CD4-positive, alpha-beta T cell (primary cell): Measurements from ENCODE around the gene ARHGAP26. TPM values are rescaled to one million over a fixed set of nuclear protein-coding genes. Genes with fewer than 3 reads are reported as not detected.

Source experiments
- ATAC-seq: fragments of 200-7000 bp; cut with Tn5 transposase; one replicate; pipeline ENCODE4 v1.10.0; 2022; ENCODE audit warnings: mild to moderate bottlenecking; ENCODE audit not compliant: poor library complexity
- CTCF ChIA-PET: fragments of 350-600 bp; sonication (Branson Sonifier 250); formaldehyde crosslinking; loops from one replicate; lab custom pipeline; 2021; ENCODE audit warnings: antibody characterized with exemption, inconsistent platforms; lab: Charles Lee
- POLR2A ChIA-PET: fragments of 350-600 bp; sonication (Branson Sonifier 250); formaldehyde crosslinking; loops from one replicate; lab custom pipeline; 2021; ENCODE audit warnings: antibody characterized with exemption, inconsistent platforms; lab: Charles Lee
- DNase-seq, 14 experiments: peaks; one replicate each; pipeline ENCODE4 v3.0.0-alpha.2; 2013 to 2020; ENCODE audit warnings: mixed read lengths in 2 of 14
- H3K27ac ChIP-seq, 2 donors: one replicate each; pipeline versions ENCODE4 v1.5.1 to v1.7.0; 2013; ENCODE audit warnings: low read length in 2 of 2, low read depth in 1 of 2, mild to moderate bottlenecking in 1 of 2
- H3K27me3 ChIP-seq, 2 experiments: 1 replicate in 1 of 2; 2 replicates in 1 of 2; pipeline versions ENCODE4 v1.6.1 to v1.7.0; 2013; ENCODE audit warnings: low read length in 2 of 2, control low read depth in 1 of 2, mild to moderate bottlenecking in 1 of 2, moderate library complexity in 1 of 2; ENCODE audit not compliant: insufficient read depth in 2 of 2, control insufficient read depth in 1 of 2
- H3K36me3 ChIP-seq: one replicate; pipeline ENCODE4 v1.6.1; 2013; ENCODE audit warnings: low read length, control low read depth; ENCODE audit not compliant: insufficient read depth
- H3K4me1 ChIP-seq: one replicate; pipeline ENCODE4 v1.6.1; 2013; ENCODE audit warnings: low read length, control low read depth; ENCODE audit not compliant: insufficient read depth
- H3K4me3 ChIP-seq: one replicate; pipeline ENCODE4 v1.5.1; 2013; ENCODE audit warnings: mild to moderate bottlenecking, low read length, moderate library complexity
- H3K9me3 ChIP-seq, 2 experiments: 1 replicate in 1 of 2; 2 replicates in 1 of 2; pipeline versions ENCODE4 v1.6.1 to v1.7.0; 2013; ENCODE audit warnings: low read length in 2 of 2, mild to moderate bottlenecking in 2 of 2, control low read depth in 1 of 2, moderate library complexity in 1 of 2; ENCODE audit not compliant: control insufficient read depth in 1 of 2, insufficient read depth in 1 of 2
- H3K27ac Mint-ChIP-seq: one replicate; pipeline ENCODE4 v1.8.0; 2020; ENCODE audit warnings: mixed read lengths
- H3K27me3 Mint-ChIP-seq: one replicate; pipeline ENCODE4 v1.8.0; 2021; ENCODE audit warnings: mixed read lengths
- H3K36me3 Mint-ChIP-seq: one replicate; pipeline ENCODE4 v1.8.0; 2021; ENCODE audit warnings: low read depth, mixed read lengths
- H3K4me1 Mint-ChIP-seq: one replicate; pipeline ENCODE4 v1.8.0; 2021; ENCODE audit warnings: low read depth, mixed read lengths
- H3K4me3 Mint-ChIP-seq: one replicate; pipeline ENCODE4 v1.8.0; 2020; ENCODE audit warnings: mild to moderate bottlenecking, mixed read lengths
- H3K9me3 Mint-ChIP-seq: one replicate; pipeline ENCODE4 v1.8.0; 2020; ENCODE audit warnings: mixed read lengths
- intact Hi-C, 2 experiments: fragments of 100-400 bp; cut with DNase I in 1 of 2; cut with micrococcal nuclease in 1 of 2; formaldehyde crosslinking; loops; one replicate each; pipeline versions ENCODE4 v1.15.1 to v1.9.0; 2023 to 2025; cut with DNase I, micrococcal nuclease
- total RNA-seq, 174 experiments: library from RNA in 2 of 174; stranded (reverse) in 2 of 174; gene quantifications; one replicate each; pipeline ENCODE4 v1.2.3 and lab custom pipeline; 2021 to 2026
- TF ChIP-seq, protein P1 (sequence below): fragments of 200-600 bp; IDR thresholded peaks from one replicate; pipeline ENCODE4 v1.8.0; 2022; ENCODE audit warnings: antibody characterized with exemption, mild to moderate bottlenecking

The ARHGAP26 gene
- total RNA-seq, 2 experiments from 2014 or later = 24.9 to 27.3 TPM

- Histone ChIP-seq H3K4me1 (no peaks in the 10 kb centered on the region), H3K27ac (no peak overlapping the region), H3K9me3 (no peaks in the 10 kb centered on the region), H3K4me3 (no peak overlapping the region), H3K27me3 (no peaks in the 10 kb centered on the region), H3K36me3 (no peaks in the 10 kb centered on the region)
- intact Hi-C loops = no loop called here
- H3K36me3 Mint-ChIP-seq = peaks cover 23% of the 10 kb centered on the region
- no peaks in the 10 kb centered on the region for H3K9me3 Mint-ChIP-seq
- H3K4me1 Mint-ChIP-seq = no peaks in the 10 kb centered on the region
- no peak overlapping the region for H3K4me3 Mint-ChIP-seq
- no peaks in the 10 kb centered on the region for H3K27me3 Mint-ChIP-seq
- ChIA-PET POLR2A (no interaction called here), CTCF (interaction anchor here (0.6 kb wide), 1 partner anchor 119 kb away, joined by 3 read pairs; no protein-coding TSS in a partner anchor)
- ATAC-seq (no peak), DNase-seq (no peak)
- H3K27ac Mint-ChIP-seq = no peak overlapping the region
- TF ChIP-seq, protein P1, sequence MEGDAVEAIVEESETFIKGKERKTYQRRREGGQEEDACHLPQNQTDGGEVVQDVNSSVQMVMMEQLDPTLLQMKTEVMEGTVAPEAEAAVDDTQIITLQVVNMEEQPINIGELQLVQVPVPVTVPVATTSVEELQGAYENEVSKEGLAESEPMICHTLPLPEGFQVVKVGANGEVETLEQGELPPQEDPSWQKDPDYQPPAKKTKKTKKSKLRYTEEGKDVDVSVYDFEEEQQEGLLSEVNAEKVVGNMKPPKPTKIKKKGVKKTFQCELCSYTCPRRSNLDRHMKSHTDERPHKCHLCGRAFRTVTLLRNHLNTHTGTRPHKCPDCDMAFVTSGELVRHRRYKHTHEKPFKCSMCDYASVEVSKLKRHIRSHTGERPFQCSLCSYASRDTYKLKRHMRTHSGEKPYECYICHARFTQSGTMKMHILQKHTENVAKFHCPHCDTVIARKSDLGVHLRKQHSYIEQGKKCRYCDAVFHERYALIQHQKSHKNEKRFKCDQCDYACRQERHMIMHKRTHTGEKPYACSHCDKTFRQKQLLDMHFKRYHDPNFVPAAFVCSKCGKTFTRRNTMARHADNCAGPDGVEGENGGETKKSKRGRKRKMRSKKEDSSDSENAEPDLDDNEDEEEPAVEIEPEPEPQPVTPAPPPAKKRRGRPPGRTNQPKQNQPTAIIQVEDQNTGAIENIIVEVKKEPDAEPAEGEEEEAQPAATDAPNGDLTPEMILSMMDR = no peak
Measured at GRCh38 chr5:143166090-143166489, 395.9 kb downstream of the ARHGAP26 start.

DNA sequence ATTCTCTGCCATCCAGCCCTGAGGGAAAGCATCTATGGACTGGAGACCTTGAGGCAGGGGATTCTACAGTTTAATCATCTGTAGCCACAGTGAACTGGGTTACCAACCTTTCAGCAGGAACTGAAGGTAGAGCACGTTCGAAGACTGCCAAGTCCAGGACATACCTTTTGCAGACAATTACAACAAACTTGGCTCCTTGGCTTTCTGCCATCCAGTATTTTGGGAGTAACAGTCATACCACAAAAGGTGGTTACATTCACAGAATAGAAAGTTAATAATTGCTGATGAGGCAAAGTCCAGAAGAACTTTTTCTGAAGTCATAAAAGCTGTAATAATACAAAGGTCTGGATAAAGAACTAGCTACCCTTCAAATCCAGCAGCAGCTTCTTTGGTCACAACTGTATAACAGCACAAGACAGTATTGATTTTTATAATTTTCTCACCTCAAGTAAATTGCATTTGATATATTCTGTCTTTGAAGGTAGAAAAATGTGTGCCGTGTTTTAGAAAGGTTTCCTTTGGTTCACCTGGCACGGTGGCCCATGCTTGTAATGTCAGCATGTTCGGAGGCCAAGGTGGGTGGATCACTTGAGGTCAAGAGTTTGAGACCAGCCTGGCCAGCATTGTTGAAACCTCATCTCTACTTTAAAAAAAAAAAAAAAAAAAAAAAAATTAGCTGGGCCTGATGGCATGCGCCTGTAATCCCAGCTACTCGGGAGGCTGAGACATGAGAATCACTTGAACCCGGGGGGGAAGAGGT is 396.7 kb downstream of the ARHGAP26 start:
- Histone ChIP-seq H3K36me3 (no peaks in the 10 kb centered on the region), H3K4me1 (no peaks in the 10 kb centered on the region), H3K27ac (no peak overlapping the region), H3K9me3 (no peaks in the 10 kb centered on the region), H3K27me3 (no peaks in the 10 kb centered on the region), H3K4me3 (no peak overlapping the region)
- no peaks in the 10 kb centered on the region for H3K9me3 Mint-ChIP-seq
- no peak overlapping the region for H3K4me3 Mint-ChIP-seq
- H3K27ac Mint-ChIP-seq = no peak overlapping the region
- no peak for ATAC-seq
- TF ChIP-seq, protein P1 = no peak
- POLR2A ChIA-PET = no interaction called here
- H3K4me1 Mint-ChIP-seq = no peaks in the 10 kb centered on the region
- H3K27me3 Mint-ChIP-seq = no peaks in the 10 kb centered on the region
- CTCF ChIA-PET = interaction anchor here (0.6 kb wide), 1 partner anchor 119 kb away, joined by 3 read pairs; no protein-coding TSS in a partner anchor
- H3K36me3 Mint-ChIP-seq = peaks cover 16% of the 10 kb centered on the region
- no peak for DNase-seq
- intact Hi-C loops = no loop called here

DNA sequence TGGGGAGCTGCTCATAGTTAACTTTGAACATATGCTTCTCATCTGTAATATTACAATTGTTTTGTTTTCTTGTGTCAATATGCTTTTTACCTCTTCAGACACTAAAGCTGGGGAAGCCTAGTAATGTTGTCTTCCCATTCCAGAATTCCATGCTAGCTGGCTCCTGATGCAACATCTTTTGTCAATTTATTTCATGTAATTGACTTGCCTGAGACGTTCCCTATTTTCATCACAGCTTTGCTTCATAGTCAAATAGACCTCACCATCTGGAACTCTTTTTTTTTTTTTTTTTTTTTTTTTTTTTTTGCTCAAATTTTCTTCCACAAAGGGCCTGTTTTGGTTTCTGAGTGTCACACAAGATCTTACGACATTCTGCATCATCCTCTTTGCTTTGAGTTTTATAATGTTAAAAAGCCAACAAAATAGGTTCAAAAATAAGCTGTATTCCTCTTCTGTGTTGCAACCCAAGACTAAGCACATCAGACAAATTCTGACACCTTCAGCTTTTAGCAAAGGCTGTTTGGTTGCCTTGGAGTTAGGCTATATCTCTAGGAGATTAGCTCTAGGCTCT is 398.1 kb downstream of the ARHGAP26 start:
- Mint-ChIP-seq H3K9me3 (no peaks in the 10 kb centered on the region), H3K27me3 (no peaks in the 10 kb centered on the region), H3K36me3 (peaks cover 9% of the 10 kb centered on the region), H3K27ac (no peak overlapping the region), H3K4me3 (no peak overlapping the region), H3K4me1 (no peaks in the 10 kb centered on the region)
- ChIA-PET CTCF (interaction anchor here (0.6 to 0.7 kb wide), 3 partner anchors 198 to 1058 kb away, joined by 3 read pairs; no protein-coding TSS in a partner anchor), POLR2A (interaction anchor here (0.7 kb wide), 1 partner anchor 150 kb away, joined by 4 read pairs; no protein-coding TSS in a partner anchor)
- intact Hi-C loops = no loop called here
- Histone ChIP-seq H3K4me1 (no peaks in the 10 kb centered on the region), H3K9me3 (no peaks in the 10 kb centered on the region), H3K4me3 (no peak overlapping the region), H3K36me3 (no peaks in the 10 kb centered on the region), H3K27me3 (no peaks in the 10 kb centered on the region), H3K27ac (no peak overlapping the region)
- TF ChIP-seq, protein P1 = no peak
- no peak for ATAC-seq
- no peak for DNase-seq
